HUES6 (cell line): Measurements from ENCODE around the gene ZSCAN21.

ENCODE experiments used
- H3K27ac ChIP-seq: 2 replicates; pipeline ENCODE4 v1.7.0; 2013; ENCODE audit warnings: low read depth, mild to moderate bottlenecking, low read length, inconsistent platforms
- H3K27me3 ChIP-seq: 2 replicates; pipeline ENCODE4 v1.6.1; 2013; ENCODE audit warnings: low read length; ENCODE audit not compliant: control insufficient read depth, insufficient read depth
- H3K36me3 ChIP-seq: 2 replicates; pipeline ENCODE4 v1.6.1; 2013; ENCODE audit warnings: low read length; ENCODE audit not compliant: control insufficient read depth, insufficient read depth
- H3K4me1 ChIP-seq: 2 replicates; pipeline ENCODE4 v1.6.1; 2013; ENCODE audit warnings: low read length; ENCODE audit not compliant: control insufficient read depth, insufficient read depth
- H3K4me3 ChIP-seq: 2 replicates; pipeline ENCODE4 v1.5.1; 2013; ENCODE audit warnings: low read depth, low read length
- H3K9ac ChIP-seq: one replicate; pipeline ENCODE4 v1.6.1; 2013; ENCODE audit warnings: mild to moderate bottlenecking, low read length
- H3K9me3 ChIP-seq: 2 replicates; pipeline ENCODE4 v1.6.1; 2013; ENCODE audit warnings: low read depth, low read length; ENCODE audit not compliant: control insufficient read depth, insufficient read depth

Gene ZSCAN21

DNA sequence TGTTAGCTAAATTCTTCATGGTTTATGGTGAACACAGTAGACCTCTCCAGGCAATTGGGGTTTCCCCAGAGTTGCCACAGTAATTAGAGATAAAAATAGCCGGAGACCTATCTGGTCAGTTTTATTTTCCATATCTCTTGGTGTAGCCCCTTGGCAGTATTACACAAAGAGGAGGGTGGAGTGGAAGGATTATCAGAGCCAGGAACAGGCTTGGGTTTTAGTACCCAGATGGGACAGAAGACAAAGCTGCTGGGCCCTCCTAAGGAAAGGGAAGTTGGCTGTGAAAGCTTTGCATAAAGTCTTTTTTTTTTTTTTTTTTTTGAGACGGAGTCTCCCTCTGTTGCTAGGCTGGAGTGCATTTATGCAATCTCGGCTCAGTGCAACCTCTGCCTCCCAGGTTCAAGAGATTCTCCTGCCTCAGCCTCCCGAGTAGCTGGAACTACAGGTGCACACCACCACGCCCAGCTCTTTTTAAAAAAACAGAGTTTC is 9.7 kb downstream of the ZSCAN21 start:
- H3K4me3 ChIP-seq, result no peak overlapping the region
- no peak overlapping the region for H3K27ac ChIP-seq
- H3K4me1 ChIP-seq, result no peaks in the 10 kb centered on the region
- H3K9ac ChIP-seq, result no peak overlapping the region
- no peaks in the 10 kb centered on the region for H3K27me3 ChIP-seq
- peaks cover 70% of the 10 kb centered on the region for H3K36me3 ChIP-seq
- H3K9me3 ChIP-seq, result no peaks in the 10 kb centered on the region

DNA sequence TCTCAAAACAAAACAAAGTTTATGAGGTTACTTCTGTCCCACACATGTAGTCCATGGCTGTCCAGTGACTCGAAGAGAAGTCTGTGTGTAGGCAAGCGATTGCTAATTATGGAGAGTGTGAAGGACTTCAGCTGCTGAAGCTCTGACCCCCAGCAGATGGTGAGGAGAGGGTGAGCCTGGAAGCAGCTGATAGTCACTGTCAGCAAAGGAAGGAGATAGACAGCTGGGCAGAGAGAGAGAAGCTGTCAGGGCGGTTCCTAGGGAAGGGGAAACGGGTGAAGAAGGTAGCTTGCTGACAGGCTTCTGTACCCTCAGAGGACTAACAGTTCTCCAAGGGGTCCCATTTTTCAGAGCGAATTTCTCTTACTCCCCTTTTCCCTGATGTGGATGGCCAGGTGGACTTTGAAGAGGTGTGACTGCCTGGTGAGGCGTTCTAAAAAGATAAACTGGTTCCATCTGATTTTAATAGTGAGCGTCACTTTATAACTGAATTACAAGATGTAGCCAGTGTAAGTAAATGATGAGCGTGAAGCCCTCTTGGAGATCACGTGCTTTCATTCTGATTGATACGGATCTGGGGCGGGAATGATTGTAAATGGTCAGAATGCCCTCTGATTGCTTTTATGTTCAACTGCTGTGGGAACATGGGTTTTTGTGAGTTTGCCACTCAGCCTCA is 12.1 kb downstream of the ZSCAN21 start:
- Histone ChIP-seq H3K9ac (no peak overlapping the region), H3K4me3 (no peak overlapping the region), H3K27me3 (no peaks in the 10 kb centered on the region), H3K36me3 (peaks cover 81% of the 10 kb centered on the region), H3K4me1 (no peaks in the 10 kb centered on the region), H3K27ac (no peak overlapping the region), H3K9me3 (no peaks in the 10 kb centered on the region)

- no peak overlapping the region for H3K9ac ChIP-seq
- no peaks in the 10 kb centered on the region for H3K9me3 ChIP-seq
- H3K4me3 ChIP-seq, result no peak overlapping the region
- H3K27me3 ChIP-seq, result no peaks in the 10 kb centered on the region
- H3K4me1 ChIP-seq, result no peaks in the 10 kb centered on the region
- no peak overlapping the region for H3K27ac ChIP-seq
- peaks cover 71% of the 10 kb centered on the region for H3K36me3 ChIP-seq
Observed at GRCh38 chr7:100063376-100063775, 13.8 kb downstream of the ZSCAN21 start.

DNA sequence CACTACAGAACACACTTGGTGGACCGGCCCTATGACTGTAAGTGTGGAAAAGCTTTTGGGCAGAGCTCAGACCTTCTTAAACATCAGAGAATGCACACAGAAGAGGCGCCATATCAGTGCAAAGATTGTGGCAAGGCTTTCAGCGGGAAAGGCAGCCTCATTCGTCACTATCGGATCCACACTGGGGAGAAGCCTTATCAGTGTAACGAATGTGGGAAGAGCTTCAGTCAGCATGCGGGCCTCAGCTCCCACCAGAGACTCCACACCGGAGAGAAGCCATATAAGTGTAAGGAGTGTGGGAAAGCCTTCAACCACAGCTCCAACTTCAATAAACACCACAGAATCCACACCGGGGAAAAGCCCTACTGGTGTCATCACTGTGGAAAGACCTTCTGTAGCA is 14.6 kb downstream of the ZSCAN21 start:
- no peaks in the 10 kb centered on the region for H3K27me3 ChIP-seq
- H3K9ac ChIP-seq, result no peak overlapping the region
- no peak overlapping the region for H3K4me3 ChIP-seq
- no peak overlapping the region for H3K27ac ChIP-seq
- peaks cover 66% of the 10 kb centered on the region for H3K36me3 ChIP-seq
- H3K4me1 ChIP-seq, result no peaks in the 10 kb centered on the region
- no peaks in the 10 kb centered on the region for H3K9me3 ChIP-seq

DNA sequence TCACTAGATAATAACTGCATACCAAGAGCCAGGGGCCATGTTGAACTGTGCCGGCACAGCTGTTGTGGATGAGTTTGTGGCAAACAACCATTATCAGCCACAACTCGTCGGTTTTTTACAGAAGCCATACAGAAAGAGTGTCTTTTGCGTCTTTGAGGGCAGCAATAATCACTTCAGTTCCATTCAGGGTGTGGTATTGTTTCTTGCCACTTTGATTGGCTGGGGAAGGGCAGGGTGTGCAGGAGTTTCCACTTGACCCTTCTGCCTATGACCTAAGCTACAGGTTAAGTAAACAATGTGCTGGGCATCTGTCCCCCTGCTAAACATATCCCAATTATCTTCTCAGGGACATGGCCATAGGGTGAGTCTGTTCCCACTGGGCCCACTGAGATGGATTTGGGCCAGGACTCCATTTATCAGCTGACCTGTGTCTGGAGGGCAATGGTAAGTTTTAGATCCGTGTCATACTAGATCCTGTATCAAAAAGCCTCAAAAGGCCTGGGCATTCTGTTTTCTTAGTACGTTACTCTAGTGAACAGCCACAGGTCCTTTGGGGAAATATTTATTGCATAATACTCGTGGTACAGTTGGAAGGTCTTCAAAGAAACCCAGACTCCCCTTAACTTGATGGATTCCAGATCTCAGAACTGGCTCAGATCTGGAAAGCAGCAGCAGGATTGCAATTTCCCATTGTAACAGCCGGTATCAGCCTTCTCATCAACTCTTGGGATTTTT is 16.0 kb downstream of the ZSCAN21 start:
- H3K27ac ChIP-seq, result no peak overlapping the region
- H3K4me1 ChIP-seq, result no peaks in the 10 kb centered on the region
- H3K9me3 ChIP-seq, result peaks cover 10% of the 10 kb centered on the region
- no peaks in the 10 kb centered on the region for H3K27me3 ChIP-seq
- H3K36me3 ChIP-seq, result peaks cover 70% of the 10 kb centered on the region
- no peak overlapping the region for H3K4me3 ChIP-seq
- no peak overlapping the region for H3K9ac ChIP-seq

GRCh38 chr7:100066953-100067352 is 17.4 kb downstream of the ZSCAN21 start:
- Histone ChIP-seq H3K4me3 (no peak overlapping the region), H3K9me3 (peaks cover 23% of the 10 kb centered on the region), H3K27me3 (no peaks in the 10 kb centered on the region), H3K9ac (no peak overlapping the region), H3K27ac (no peak overlapping the region), H3K36me3 (peaks cover 71% of the 10 kb centered on the region), H3K4me1 (no peaks in the 10 kb centered on the region)

DNA sequence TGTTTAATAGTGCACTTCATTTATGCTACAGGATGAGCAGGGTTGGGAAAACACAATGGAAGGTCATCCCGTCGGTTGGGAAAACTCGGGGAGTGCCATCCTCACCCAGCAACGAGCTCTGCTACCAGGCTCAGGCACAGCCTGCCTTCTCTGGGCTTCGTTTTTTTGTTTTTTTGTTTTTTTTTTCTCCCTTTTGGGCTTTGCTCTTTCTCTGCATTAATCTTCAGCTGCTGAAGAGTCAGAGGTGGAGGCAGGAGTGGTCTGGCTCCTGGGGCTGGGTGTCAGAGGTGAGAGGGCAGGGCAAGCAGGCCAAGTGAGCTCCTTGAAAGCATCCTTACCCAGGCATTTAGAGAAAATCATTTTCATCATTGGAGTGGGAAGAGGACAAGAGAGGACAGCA is 20.4 kb downstream of the ZSCAN21 start:
- H3K4me3 ChIP-seq, result no peak overlapping the region
- peaks cover 76% of the 10 kb centered on the region for H3K36me3 ChIP-seq
- H3K4me1 ChIP-seq, result no peaks in the 10 kb centered on the region
- H3K9me3 ChIP-seq, result peaks cover 52% of the 10 kb centered on the region
- H3K27me3 ChIP-seq, result no peaks in the 10 kb centered on the region
- H3K27ac ChIP-seq, result no peak overlapping the region
- H3K9ac ChIP-seq, result no peak overlapping the region

DNA sequence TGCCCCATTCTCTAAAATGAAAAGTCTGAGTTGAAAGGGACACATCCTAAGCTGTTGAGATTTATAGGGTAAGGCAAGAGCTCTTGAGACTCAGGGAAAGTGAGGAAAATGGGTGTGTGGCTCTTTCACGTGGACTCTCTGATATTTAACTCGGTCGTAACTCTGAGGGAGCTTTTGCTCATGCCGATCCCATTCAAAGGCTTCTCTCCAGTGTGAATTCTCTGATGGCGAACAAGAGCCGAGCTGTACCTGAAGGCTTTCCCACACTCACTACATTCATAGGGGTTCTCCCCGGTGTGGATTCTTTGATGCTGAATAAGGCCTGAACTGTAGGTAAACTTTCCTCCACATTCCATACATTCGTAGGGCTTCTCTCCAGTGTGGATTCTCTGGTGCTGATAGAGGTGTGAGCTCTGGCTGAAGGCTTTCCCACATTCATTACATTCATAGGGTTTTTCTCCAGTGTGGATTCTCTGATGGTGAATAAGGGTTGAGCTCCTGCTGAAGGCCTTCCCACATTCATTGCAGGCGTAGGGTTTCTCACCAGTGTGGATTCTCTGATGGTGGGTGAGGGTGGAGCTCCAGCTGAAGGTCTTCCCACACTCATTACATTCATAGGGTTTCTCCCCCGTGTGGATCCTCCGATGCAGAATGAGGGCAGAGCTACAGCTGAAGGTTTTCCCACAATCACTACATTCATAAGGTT is 21.6 kb downstream of the ZSCAN21 start:
- peaks cover 60% of the 10 kb centered on the region for H3K9me3 ChIP-seq
- no peak overlapping the region for H3K9ac ChIP-seq
- no peak overlapping the region for H3K4me3 ChIP-seq
- peaks cover 80% of the 10 kb centered on the region for H3K36me3 ChIP-seq
- no peaks in the 10 kb centered on the region for H3K27me3 ChIP-seq
- no peaks in the 10 kb centered on the region for H3K4me1 ChIP-seq
- no peak overlapping the region for H3K27ac ChIP-seq

- Histone ChIP-seq H3K36me3 (peaks cover 92% of the 10 kb centered on the region), H3K9ac (no peak overlapping the region), H3K4me3 (no peak overlapping the region), H3K9me3 (peaks cover 63% of the 10 kb centered on the region), H3K27me3 (no peaks in the 10 kb centered on the region), H3K4me1 (no peaks in the 10 kb centered on the region), H3K27ac (no peak overlapping the region)
Observed at GRCh38 chr7:100072462-100072861, 22.9 kb downstream of the ZSCAN21 start.

DNA sequence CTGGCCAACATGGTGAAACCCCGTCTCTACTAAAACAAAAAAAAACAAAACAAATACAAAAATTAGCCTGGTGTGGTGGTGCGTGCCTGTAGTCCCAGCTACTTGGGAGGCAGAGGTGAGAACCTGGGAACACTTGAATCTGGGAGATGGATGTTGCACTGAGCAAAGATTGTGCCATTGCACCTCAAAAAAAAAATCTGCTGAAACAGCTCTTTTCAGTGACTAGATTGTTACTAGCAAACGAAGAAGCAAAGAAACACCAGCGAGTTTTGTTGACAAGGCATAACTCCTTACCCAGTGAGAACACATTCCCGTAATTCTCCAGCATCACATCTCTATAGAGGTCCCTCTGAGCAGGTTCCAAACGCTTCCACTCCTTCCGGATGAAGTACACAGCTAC is 25.3 kb downstream of the ZSCAN21 start:
- no peak overlapping the region for H3K4me3 ChIP-seq
- peaks cover 98% of the 10 kb centered on the region for H3K36me3 ChIP-seq
- H3K4me1 ChIP-seq, result no peaks in the 10 kb centered on the region
- no peak overlapping the region for H3K9ac ChIP-seq
- no peak overlapping the region for H3K27ac ChIP-seq
- H3K27me3 ChIP-seq, result no peaks in the 10 kb centered on the region
- peaks cover 61% of the 10 kb centered on the region for H3K9me3 ChIP-seq

- Histone ChIP-seq H3K27ac (no peak overlapping the region), H3K4me1 (peaks cover 4% of the 10 kb centered on the region; the same call in 1 of the 2 replicates), H3K9ac (no peak overlapping the region), H3K27me3 (no peaks in the 10 kb centered on the region), H3K36me3 (peaks cover 97% of the 10 kb centered on the region), H3K4me3 (no peak overlapping the region), H3K9me3 (peaks cover 55% of the 10 kb centered on the region)
Observed at GRCh38 chr7:100075418-100075817, 25.8 kb downstream of the ZSCAN21 start.
